IPS DF 4.7 (cell line): ENCODE measurements around the gene TOMM70.
"Not testable (repeated sequence)": the region's sequence is repeated elsewhere in the genome, so short reads cannot be mapped to it uniquely, and the experiment has no call there.

ENCODE experiments used
- DNase-seq: peaks from one replicate; pipeline ENCODE4 v3.0.0-alpha.2; 2013; ENCODE audit warnings: low spot score; ENCODE audit errors: extremely low read depth

TOMM70 gene

DNA sequence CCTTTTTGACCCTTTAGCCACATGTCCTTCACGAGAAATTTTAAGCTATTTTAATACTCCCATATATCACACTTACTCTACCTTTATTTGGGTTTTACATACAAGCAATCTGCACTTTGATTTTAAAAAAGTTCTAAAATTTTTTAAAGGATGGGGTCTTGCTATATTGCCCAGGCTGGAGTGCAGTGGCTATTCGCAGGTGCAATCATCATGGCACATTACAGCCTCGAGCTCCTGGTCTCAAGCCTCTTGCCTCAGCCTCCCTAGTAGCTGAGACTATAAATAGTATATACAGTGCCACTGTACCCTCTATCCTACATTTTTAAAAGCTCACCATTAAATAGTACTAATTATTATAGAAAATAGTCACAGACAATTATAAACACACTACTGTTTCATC, 36.5 kb downstream of the TOMM70 start:
- no peak for DNase-seq

DNA sequence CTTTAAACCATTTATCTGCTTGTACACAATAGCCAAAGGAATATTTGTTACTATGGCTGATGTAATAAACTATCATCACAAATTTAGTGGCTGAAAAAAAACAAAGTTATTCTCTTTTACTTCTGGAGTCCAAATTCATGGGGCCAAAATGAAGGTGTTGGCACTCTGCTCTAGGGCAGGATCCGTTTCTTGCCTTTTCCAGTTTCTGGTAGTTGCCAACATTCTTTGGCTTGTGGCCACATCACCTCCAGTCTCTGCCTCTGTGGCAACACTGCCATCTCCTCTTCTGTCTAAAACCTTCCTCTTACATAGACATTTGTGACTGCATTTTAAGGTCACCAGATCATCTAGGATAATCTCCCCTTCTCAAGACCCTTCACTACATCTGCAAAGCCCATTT, 39.0 kb downstream of the TOMM70 start:
- no peak for DNase-seq

DNA sequence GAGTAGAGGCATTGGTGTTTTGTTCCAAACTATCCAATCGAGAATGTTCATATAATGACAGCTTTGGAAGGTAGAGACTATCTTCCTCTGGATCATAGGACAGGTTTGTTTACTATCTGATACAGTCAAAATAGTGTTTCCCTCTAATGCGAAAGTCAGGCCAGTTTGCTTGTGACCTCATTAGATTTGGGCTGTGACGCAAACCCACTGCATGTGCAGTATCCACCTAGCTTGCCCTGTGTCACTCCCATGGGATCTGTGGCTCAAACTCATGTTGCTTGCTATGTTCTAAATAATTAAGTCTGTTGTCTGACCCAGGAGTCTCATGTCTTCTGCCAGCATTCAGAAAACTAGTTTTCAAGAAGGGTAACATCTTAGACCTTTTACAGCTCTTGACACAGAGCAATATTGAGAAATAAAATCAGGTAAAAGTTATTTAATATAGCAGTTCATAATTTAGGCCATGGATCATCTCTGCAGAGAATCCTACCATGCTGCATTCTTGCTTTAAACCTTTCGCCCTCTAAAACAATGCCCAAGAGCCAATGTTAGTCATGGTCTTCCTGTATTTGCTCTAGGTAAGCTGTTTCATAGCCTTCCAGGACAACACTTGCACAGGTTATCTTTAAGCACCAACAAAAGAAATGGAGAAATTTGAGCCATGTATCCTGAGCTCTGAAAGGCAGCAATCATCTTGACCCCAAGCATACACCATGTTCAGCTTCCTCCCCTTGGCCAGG, 40.0 kb downstream of the TOMM70 start:
- no peak for DNase-seq

DNA sequence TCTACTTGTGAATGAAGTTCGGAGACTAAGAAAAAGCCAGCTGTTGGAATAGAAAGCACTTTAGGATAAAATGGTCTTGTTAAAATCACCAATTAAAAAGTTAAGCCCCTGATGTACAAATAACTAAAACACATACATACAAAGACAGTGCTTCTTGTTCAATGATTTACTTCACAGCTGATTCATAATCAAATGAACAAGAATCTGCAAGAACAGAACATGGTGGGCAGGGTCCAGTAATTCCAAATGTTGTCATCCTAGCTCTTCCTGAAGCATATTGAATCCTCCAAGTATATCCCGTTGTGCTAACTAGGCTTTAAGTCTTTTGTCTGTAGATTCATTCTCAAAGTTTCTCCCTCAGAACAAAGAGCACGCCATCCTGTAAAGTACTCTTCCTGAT, 41.9 kb downstream of the TOMM70 start:
- no peak for DNase-seq

DNA sequence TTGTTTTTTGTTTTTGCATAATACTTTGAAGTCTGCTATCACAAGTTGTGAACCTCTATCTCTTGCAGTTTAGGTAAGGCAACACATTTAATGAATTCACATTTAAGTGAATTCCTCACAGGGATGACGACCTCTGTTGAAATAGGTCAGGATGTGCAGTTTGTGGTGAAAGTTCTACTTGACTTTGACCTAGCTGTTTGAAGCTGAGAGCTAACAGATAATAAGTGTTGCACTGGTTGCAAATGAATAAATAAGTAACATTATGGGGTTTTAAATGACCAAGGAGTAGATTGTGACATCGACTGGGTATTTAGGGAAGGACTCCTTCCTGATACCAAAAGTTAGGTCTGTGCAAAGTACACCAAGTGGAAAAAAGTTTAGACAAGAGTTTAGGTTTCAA, 42.5 kb downstream of the TOMM70 start:
- no peak for DNase-seq

DNA sequence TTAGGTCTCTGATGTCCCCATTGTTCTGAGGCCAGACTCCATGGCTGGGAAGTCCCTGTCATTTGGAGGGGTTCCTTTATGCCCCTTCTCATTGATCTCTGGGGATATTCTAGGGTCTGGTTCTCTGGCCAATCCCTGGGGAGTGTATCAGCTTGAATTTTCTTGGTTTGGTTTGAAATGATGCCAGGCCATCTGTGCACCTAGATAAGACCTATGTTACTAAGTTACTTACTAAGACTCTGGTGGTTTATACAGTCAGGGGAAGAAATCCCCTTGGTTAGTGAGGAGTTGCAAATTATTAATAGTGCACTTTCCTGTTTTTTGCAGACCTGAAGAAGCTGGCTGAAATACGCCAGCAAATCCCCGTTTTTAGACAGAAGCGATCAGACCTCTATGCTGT, 46.0 kb downstream of the TOMM70 start:
- DNase-seq: no peak

DNA sequence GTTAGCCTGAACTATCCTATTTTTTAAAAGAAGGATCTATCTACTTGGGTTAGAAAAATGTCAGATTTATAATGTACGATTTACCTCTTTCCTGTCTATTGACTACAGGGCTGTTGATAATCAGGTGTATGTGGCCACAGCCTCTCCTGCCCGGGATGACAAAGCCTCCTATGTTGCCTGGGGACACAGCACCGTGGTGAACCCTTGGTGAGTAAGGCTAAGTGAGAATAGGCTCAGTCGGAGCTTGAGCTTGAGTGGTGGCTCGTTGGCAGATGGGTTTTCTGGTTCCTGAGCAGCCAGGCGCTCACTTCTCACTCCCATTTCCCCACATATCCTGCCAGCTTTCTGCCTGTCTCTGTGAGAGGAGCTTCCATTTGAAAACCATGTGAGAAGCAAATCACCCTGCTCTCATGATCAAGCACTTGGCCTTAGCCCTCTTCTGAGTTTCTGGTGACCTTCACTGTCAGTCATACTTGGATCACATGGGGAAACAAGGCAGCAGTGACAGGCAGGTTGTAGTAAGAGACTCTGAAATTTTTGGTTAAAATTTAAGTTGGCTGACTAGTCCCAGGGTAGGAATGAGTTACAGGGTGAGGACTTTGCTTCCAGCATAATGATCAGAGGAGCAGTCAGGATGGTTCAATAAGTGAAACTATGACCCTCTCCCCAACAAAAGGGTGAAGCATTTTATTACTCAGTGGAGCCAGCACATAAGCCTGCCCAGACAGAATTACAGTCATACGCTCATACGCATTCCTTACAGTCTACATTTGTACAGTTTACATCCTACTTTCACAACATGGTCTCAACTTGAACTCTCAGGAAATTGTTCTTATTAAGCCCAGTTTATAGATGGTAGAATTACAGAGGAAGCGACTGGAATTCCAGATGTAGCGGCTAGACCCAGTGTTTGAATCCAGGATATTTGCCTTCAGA, 48.3 kb downstream of the TOMM70 start:
- DNase-seq: no peak

DNA sequence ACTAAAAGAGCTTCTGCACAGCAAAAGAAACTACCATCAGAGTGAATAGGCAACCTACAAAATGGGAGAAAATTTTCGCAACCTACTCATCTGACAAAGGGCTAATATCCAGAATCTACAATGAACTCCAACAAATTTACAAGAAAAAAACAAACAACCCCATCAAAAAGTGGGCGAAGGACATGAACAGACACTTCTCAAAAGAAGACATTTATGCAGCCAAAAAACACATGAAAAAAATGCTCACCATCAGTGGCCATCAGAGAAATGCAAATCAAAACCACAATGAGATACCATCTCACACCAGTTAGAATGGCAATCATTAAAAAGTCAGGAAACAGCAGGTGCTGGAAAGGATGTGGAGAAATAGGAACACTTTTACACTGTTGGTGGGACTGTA, 49.1 kb downstream of the TOMM70 start:
- not testable (repeated sequence) for DNase-seq

DNA sequence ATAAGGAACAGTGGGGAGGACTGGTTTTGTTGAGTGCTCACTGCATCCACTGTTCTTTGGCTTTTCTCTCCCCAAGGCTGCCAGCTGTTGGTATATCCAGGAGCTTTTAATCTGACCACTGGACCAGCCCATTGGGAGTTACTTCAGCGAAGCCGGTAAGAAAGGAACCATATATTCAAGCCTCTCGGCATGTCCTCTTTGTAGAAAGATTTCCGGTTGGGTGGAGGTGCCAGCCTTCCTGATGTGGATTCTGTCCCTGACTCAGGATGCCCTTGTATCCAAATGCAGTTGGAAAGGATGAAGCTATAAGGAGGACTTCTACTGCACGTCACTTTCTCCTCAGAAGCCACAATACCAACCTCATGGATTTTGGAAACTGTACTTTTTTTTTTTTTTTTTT, 52.2 kb downstream of the TOMM70 start:
- DNase-seq: no peak

DNA sequence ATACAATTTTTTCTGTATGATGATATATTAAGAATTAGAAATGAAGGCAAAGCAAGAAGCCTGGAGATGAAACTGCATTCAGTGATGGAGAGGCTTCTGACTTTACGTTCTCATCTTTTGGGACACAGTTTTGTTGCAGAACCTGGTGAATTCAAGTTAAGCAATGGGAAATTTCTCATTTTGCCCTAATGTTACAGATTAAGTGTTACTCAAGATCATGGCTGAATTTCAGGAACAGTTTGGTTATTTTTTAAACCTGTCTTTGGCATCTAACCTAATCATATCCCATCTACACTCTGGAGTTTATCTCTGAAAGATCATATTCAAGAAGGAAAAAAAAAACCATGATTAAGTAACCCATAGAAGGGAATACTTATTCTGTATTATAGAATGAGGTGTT, 60.4 kb downstream of the TOMM70 start:
- DNase-seq: no peak

DNA sequence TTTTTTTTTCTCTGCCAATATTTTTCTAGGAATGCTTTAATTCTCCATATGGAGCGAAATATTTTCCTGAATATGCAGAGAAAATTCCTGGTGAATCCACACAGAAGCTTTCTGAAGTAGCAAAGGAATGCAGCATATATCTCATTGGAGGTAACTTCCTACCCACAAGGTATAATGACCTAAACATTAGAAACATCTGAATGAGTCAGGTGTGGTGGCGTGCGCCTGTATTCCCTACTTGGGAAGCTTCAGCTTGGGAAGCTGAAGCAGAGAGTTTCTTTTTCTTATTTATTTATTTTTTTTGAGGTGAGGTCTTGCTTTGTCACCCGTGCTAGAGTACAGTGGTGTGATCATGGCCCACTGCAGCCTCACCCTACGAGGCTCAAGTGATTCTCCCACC, 61.1 kb downstream of the TOMM70 start:
- no peak for DNase-seq

DNA sequence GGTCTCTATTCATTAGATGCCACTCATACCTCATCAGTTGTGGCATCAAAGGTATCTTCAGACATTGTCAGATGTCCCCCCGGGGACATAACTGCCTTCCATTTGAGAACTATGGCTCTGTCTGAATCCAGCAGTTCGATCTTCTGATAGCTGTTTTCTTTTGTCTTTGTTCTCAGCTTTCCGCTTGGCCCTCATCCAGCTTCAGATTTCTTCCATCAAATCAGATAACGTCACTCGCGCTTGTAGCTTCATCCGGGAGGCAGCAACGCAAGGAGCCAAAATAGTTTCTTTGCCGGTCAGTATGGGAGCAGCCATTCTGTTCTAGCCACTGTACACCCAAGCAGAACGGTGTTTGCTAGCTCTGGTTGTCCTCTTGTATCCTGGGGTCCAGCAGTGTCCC, 62.0 kb downstream of the TOMM70 start:
- DNase-seq: no peak

DNA sequence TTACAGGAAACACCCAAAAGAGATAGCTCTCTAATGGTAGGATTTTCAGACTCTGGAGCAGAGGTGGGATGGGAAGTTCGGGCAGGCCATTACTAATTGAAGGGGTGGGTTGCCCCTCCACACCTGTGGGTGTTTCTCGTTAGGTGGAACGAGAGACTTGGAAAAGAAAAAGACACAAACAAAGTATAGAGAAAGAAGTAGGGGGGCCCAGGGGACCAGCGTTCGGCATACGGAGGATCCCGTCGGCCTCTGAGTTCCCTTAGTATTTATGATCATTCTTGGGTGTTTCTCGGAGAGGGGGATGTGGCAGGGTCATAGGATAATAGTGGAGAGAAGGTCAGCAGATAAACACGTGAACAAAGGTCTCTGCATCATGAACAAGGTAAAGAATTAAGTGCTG, 64.7 kb downstream of the TOMM70 start:
- DNase-seq: not testable (repeated sequence)

DNA sequence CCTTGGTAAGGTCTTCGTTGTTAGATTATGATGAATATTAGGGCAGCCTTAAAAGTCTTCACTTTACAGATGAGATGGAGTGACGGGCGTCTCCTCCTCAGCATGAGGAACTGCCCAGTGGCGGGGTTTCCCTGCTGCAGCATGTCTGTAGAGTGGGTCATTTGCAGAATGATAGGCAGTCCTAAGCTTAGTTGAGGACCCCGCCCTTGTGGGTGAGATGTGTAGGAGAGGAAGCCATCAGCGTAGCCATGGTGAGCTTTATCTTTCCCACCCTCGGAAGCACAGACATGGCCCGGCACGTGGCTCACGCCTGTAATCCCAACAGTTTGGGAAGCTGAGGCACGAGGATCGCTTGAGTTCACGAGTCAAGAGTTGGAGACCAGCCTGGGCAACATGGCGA, 65.5 kb downstream of the TOMM70 start:
- DNase-seq: no peak

DNA sequence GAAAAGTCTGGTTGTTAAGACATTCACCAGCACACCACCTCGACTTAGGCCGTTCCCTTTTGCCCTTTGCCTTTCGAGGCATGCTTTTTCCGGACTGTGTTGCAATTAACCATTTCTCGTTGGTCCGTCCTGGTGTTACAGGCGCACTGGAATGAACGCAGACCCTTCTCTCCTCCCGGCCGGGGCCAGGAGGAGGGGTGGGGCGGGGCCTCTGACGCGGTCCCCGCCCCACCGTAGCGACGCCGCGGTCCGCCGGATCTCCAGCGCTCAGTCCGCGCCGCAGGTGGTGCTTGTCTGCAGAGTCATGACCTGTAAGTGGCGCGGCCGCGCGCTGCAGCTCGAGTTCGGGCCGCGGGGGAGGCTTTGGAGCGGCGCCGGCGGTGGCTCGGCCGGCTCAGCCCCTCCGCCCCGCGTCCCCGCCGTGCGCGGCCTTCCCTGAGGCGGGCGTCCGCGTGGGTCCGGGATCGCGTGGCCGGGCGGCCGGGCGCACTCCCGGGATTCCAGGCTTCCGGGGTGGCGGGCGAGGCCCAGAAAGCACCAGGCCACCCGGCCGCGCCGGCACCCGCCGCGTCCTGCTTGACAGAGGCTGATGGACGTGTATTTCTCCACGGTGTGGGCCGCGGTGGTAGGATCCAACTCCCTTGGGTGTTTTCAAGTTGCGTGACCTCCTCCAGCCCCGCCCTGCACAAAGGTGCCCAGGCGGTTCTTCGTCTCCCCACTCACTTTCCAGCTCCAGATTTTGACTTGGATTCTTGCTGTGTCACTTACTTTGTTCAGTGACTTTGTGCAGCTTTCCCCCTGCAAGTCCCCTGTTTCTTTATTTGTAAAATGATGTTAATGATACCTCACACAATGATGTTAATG, 66.2 kb downstream of the TOMM70 start, which contains the start of gene NIT2:
NIT2 (plus strand) TSS at position 270 of the 864 bp plus-strand sequence; CDS start at position 305, 35 bp downstream.
- peak; percentile 44 for DNase-seq

DNA sequence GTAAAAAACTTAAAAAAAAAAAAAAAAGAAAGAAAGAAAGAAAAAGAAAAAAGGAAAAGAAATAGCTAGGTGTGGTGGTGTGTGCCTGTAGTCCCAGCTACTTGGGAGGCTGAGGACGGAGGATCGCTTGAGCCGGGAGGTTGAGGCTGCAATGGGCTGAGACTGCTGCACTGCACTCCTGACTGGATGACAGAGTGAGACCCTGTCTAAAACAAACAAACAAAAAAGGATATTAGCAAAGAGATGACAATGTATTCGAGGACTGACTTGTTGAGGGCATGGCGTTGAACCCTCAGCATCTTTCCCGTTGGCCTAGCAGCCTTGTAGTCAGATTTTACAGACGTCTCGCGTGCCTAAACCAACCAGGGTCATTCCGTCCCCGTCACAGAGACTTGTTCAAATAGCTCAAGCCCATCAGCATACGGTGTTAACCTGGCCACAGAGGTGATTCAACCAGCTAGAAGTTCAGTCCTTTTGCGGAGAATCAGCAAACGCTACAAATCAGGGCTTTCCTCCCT, 66.9 kb downstream of the TOMM70 start:
- peak; percentile 16 for DNase-seq

DNA sequence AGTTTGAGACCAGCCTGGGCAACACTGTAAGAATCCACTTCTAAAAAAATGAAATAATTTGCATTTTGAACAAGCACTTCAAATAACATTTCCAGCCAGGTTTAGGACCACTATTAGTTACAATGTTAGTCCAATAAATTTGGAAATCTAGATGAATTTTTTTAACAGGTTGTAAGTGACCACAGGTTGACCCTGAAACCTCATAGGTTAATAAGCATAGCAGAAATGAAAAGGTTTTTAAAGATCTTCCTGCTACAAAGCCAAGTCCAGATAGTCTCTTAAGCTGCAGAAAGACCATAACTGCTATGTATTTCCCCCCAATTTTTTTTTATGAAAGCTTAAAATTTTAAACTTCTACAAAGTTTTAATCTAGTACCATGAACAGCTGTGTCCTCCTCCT, 67.8 kb downstream of the TOMM70 start:
- DNase-seq: no peak

DNA sequence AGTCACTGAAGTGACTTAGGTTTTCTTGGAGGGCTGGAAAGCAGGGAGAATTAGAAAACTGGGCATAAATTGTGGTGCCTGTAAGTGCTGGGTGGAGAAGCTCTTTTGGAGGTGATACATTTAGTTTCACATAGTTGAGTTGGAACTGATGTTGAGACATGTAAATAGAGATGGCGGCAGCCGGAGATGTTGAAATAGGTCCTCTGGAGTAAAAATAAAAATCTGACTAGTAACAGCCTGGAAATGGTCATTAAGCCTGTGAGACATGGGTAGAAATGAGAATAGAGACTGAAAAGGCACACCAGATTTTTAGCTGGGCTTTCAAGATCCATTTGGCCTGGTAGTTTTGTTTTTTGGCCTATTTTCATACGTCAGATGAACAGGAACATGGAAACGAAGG, 69.2 kb downstream of the TOMM70 start:
- DNase-seq: no peak

DNA sequence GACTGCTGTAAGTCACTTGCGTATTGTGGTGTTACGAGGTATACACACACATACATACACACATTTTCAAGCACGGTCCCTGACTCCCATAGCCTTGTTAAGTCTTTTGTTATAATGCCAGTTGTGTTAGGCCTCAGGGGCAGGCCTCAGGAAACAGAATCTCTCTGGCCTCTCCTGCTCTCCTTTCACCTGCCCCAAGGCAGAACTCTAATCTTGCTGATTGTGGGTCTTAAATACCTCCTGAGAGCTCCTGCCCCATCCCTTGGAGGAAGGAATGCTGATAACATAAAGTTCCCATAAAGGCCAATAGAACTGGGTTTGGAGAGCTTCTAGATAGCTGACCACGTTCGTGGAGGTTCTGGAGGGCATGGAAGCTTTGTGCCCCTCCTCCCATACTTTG, 70.2 kb downstream of the TOMM70 start:
- DNase-seq: no peak

DNA sequence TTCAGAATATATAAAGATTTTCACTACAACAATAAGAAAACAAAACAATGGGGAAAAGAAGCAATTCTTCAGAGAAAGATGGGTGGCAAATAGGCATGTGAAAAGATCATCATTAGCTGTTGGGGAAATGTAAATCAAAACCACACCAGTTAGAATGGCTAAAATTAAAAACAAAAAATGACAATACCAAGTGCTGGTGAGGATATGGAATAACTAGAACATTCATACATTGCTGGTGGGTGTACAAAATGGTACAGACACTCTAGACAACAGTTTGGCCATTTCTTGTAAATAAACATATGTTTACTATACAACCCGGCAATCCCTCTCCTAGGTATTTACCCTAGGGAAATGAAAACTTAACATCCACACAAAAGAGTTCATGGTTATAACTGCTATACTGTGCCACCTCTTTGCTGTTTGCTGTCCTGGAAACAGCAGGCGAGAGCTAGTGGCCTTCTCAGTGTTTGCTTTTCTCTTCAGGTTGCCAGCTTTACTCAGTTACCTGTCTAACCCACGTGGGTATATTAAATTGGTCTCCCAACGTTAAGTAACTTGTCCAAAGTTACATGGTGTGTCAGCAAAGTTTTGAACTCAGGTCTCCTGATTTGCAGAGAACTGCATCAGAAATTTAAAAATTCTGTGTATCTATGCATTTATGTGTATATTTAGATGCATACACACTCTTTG, 70.9 kb downstream of the TOMM70 start:
- DNase-seq: no peak

DNA sequence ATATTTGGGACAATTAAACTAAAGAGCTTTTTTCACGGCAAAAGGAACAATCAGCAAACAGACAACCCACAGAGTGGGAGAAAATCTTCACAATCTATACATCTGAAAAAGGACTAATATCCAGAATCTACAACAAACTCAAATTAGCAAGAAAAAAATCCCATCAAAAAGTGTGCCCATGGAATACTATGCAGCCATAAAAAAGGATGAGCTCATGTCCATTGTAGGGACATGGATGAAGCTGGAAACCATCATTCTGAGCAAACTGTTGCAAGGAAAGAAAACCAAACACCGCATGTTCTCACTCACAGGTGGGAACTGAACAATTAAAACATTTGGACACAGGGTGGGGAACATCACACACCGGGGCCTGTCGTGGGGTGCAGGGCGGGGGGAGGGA, 73.5 kb downstream of the TOMM70 start:
- DNase-seq: not testable (repeated sequence)
